Amygdala (tissue), 56 donors: ENCODE results near the gene RHOU.
A peak's percentile ranks its signal among the peaks of the same experiment; 100 is the strongest.
"Not testable (repeated sequence)": the region's sequence is repeated elsewhere in the genome, so short reads cannot be mapped to it uniquely, and the experiment has no call there.

ENCODE experiments used
- DNase-seq, 56 donors: peaks; one replicate each; lab custom pipeline; 2025; lab: John Stamatoyannopoulos, UW

The RHOU gene

GRCh38 chr1:228734881-228735801, at the start of gene RHOU:
RHOU (plus strand) TSS chr1:228735479; CDS start chr1:228735743, 264 bp downstream.
- peak in 53 of 56 donors; percentile 24 to 92 (median 78) for DNase-seq

DNA sequence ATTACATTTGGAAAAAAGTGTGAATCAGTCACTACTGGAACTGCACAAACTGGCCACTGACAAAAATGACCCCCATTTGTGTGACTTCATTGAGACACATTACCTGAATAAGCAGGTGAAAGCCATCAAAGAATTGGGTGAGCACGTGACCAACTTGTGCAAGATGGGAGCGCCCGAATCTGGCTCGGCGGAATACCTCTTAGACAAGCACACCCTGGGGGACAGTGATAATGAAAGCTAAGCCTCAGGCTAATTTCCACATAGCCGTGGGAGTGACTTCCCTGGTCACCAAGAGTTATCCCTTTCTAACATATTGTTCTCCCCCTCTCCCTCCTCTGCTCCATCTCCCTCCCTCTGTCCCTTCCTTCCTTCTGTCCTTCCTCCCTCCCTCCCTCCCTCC, 47.7 kb upstream of the RHOU start:
- DNase-seq, result no peak

DNA sequence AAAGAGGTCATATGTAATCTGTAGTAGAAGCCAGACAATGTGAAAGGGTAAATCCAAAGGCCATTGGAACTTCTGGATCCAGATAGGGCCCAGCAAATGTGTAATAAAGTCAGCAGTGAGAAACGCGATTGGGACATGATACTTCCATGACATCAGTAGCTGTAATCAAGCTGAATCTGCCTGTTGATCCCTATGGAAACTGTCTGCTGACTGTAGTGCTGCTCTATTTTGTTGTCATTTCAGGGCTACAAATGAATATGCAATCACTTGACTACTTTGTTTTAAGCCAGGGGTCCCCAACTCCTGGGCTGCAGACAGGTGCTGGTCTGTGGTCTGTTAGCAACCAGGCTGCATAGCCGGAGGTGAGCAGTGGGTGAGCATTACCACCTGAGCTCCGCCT, 46.0 kb upstream of the RHOU start:
- DNase-seq, result no peak

DNA sequence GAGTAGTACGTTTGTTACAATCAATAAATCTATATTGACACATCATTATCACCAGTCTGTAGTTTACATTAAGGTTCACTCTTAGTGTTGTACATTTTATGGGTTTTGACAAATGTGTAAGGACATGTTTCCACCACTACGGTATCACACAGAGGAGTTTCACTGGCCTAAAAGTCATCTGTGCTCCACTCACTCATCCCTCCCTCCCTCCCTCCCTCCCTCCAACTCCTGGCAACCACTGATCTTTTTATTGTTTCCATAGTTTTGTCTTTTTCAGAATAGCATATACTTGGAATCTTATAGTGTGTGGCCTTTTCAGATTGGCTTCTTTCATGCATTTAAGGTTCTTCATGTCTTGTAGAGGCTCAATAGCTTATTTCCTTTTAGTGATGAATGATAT, 44.1 kb upstream of the RHOU start:
- no peak for DNase-seq

GRCh38 chr1:228691926-228692325, 43.4 kb upstream of the RHOU start:
- DNase-seq, result peak in 1 of 56 donors; percentile 5

- not testable (repeated sequence) for DNase-seq
These were observed 40.8 kb upstream of the RHOU start for GRCh38 chr1:228694447-228694846.

DNA sequence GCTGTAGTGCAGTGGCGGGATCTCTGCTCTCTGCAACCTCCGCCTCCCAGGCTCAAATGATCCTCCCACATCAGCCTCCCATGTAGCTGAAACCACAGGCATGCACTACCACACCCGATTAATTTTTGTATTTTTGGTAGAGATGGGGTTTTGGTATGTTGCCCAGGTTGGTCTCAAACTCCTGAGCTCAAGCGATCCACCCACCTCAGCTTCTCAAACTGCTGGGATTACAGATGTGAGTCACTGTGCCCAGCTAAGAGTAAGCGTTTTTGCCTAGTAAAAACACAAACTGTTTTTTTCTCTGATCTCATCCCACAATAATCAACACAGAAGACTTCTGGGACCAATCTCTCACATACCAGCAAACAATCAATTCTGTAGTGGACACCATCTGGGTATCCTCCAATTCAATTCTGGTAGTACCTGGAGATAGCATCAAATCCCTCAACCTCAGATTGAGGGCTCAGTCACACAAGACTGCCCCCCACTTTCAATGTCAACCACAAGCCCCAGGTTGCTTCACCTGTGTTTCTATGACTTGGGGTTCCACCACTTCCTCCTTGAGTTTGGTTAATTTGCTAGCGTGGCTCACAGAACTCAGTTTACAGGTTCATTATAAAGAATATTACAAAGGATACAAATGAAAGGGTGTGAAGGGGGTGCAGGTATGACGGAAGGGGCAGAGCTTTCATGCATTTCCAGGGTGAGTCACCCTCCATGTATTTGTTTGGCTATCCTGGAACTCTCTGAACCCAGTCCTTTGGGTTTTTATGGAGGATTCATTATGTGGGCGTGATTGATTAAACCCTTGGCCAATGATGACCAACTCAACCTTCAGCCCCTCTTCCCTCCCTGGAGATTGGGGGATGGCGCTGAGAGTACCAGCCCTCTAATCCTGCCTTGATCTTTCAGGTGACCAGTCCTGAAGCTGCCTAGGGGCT, 40.0 kb upstream of the RHOU start:
- no peak for DNase-seq

DNA sequence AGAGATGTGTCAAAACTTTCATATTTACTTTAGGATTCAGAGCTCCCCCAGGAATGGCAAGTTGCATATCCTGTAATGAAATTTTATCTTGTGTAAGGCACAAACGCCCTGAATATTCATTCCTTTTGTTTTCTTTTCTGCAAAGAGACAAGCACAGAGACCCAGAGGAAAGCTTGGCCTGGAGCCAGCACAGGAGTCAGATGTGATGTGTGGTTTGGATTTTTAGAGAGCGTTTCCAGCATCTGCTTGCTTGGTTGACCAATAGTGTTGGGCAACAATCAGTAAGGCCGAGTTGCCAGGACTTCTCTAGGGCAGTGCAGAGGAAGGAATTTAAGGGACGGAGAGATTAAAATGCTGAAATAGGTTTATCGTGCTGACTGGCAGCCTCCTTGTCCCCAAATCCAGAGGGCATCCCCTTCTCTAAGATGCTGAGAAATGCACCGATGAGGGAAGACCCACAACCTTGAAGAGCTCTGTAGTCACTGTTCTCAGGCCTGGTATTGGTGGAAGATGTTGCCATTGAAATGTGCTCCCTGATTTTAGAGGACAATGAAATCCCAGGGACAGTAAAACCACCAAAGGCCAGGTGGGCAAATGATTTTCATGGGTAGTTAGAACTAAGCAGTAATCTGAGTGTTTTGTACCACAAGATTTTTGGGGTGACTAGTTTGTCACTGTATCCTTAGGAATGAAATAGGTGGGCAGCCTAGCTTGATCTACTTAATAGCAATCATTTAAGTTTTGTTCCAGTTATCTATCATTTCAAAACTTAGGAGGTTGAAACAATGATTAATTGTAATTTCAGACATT, 37.9 kb upstream of the RHOU start:
- peak in 28 of 56 donors; percentile 3 to 55 (median 16) for DNase-seq

DNA sequence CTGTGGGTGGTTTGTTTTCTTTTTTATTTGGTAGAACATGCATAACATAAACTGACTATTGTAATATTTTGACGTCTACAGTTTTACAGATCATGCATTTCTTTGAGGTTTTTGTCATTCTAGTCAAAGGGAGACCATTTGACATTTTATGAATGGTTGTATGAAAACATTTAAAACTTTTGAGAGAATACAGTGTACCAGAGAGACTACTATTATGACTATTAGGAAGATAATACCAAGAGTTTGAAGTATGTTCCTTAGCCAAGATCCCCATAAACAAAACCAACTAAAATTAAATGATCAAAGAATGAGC, 37.3 kb upstream of the RHOU start:
- DNase-seq, result no peak

DNA sequence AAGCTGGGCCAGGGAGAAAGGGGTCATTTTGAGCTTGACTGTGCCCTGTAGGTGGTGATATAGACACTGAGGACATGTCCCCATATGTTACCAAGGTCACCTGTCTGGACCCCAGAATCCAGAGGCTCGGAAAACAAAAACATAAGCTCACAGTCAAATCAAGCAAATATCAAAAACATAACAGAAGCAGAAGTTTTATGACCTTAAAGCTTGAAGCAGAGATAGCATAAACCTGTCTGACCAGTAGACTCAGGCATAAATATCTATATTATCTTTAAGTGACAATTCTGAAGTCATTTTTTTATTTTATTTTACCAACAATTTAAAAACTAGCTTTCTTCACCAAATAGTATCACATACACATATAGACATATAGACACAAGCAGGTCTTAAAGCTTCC, 32.8 kb upstream of the RHOU start:
- DNase-seq, result no peak

DNA sequence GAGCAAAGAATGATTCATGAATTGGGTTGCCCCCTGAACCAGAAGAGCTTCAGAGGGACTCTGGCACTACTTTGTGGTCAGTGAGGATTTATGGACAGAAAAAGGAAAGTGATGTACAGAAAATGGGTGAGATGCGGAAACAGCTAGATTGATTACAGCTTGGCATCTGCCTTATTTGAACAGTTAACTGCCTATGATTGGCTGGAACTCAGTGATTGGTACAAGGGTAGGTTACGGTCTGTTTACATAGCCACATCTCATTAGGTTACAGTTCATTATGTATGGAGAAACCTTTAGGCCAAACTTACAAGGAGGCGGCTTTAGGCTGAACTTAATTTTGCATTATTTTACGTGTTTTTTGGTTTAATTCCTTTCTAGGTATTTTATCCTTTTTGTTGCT, 29.0 kb upstream of the RHOU start:
- DNase-seq, result no peak

GRCh38 chr1:228717081-228717480, 18.2 kb upstream of the RHOU start:
- no peak for DNase-seq

- no peak for DNase-seq
These were observed 13.9 kb upstream of the RHOU start for GRCh38 chr1:228721407-228721806.

- DNase-seq, result no peak
These were observed 12.0 kb upstream of the RHOU start for GRCh38 chr1:228723287-228723686.

DNA sequence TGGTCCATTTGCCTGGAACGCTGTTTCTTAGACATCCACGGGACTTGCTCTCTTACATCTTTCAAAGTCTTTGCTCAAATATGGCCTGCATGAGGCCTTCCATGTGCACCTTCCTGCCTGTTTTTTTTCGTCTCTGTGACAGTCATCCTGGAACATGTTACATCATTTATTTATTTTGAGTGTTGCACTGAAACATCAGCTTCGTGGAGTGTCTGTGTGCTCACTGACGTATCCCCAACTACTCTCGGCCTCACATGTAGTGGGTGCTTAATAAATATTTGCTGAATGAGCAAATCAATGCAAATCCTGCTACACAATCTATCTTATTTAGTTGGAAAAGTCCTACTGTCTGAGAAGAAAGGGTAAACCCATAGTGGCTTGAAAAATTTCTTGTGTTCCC, 11.4 kb upstream of the RHOU start:
- DNase-seq, result no peak

- DNase-seq, result no peak
These were observed 10.1 kb upstream of the RHOU start for GRCh38 chr1:228725178-228725577.

- no peak for DNase-seq
These were observed 7.6 kb upstream of the RHOU start for GRCh38 chr1:228727681-228728171.

- DNase-seq, result no peak
These were observed 2.9 kb upstream of the RHOU start for GRCh38 chr1:228732426-228732825.

DNA sequence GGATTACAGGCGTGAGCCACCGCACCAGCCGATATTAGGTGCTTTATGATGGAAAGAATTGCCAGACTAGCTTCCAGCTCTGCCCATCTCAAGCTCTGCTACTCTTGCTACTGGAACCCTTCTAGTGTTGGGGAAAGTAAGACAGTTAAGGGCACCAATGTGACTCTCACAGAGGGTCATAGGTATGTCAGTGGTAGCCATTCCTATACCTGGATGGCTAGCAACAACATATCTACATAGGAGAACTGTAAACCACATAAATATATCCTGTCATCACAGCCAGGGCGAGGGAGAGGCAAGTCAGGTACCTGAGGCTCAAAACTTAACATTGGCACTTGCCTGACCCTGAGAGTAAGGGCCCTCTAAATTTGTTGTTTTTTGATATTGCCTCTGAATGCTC, 1.7 kb upstream of the RHOU start:
- no peak for DNase-seq

GRCh38 chr1:228735871-228736586, 750 bp downstream of the RHOU start:
- peak in 1 of 56 donors; percentile 36 for DNase-seq
